GM04504 (cell line): ENCODE results near the gene SLC16A4.
"Not testable (repeated sequence)": the region's sequence is repeated elsewhere in the genome, so short reads cannot be mapped to it uniquely, and the experiment has no call there.

ENCODE experiments used
- DNase-seq: peaks from one replicate; pipeline ENCODE4 v3.0.0-alpha.2; 2012; ENCODE audit warnings: low read depth

Gene SLC16A4

DNA sequence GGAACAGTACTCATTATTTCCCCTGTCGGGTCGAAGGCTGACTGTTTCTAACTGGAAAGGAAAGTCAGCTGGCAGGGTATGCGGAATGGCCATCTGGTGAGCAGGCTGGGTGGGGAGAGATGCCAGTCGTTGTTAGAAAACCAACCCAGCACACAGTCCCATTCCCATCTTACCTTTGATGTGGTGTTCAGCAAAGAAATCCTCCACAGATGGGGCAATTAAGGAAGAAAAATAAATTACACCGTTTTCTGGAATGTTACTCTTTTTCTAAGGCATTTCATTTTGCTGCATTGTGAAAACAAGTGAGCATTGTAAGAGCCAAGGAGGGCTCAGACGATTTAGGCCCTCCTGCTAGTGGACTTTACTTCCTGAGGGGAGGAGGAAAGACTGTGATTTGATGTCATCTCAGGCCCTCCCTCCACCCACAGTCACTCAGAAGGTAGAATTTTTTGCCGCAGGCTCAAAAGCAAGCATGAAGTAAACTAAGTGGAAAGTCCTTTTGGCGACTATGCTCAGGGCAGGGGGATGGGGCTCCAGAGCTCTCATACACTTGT lies at the start of gene SLC16A4:
TSS of gene SLC16A4 (minus strand) at position 335 of the 554 bp plus-strand sequence. CDS start 1,703 bp downstream, outside the sequence.
- DNase-seq, result peak; percentile 60

DNA sequence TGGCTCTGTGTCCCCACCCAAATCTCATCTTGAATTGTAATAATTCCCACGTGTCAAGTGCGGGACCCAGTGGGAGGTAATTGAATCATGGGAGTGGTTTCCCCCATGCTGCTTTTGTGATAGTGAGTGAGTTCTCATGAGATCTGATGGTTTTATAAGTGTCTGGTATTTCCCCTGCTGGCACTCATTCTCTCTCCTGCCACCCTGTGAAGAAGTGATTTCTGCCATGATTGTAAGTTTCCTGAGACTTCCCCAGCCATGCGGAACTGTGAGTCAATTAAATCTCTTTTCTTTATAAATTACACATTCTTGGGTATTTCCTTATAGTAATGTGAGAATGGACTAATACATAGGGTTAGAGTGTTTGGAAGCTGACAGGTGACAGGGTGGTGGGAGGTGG lies 49.0 kb upstream of the SLC16A4 start:
- DNase-seq, result not testable (repeated sequence)

DNA sequence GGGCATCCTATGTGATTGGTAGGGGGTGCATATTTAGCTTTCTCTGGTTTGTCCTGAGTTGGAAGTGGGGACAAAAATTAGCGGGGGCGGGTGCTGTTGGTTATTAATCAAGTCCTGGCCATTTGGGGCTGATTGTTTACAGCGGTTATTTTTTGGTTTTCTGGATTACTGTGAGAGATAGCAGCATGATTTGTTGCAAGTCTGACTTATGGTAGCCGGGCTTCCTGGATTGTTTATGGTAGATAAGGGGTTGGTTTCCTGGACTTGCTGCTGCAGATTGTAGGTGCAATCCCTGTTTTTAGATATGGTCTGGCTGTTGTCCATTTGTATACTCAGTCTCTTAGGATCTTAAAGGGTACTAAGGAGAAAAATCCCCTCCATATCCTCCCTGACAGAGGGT lies 48.1 kb upstream of the SLC16A4 start:
- no peak for DNase-seq

DNA sequence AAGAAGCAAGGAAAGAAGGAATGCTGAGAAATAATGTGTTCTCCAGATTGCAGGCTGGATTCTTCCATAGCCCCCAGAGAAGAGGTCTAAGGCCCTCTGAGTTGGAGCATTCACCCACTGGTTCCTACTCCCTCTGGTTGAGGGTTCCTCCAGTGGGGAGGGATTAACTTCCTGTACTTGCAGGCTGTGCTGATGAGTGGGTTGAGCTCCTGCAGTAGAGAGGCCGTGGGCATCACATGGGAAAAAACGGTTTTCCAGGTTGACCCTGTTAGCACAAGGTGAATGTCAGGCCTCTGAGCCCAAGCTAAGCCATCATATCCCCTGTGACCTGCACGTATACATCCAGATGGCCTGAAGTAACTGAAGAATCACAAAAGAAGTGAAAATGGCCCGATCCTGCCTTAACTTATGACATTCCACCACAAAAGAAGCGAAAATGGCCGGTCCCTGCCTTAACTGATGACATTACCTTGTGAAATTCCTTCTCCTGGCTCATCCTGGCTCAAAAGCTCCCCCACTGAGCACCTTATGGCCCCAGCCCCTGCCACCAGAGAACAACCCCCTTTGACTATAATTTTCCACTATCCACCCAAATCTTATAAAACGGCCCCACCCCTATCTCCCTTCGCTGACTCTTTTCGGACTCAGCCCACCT lies 46.9 kb upstream of the SLC16A4 start:
- DNase-seq, result not testable (repeated sequence)

DNA sequence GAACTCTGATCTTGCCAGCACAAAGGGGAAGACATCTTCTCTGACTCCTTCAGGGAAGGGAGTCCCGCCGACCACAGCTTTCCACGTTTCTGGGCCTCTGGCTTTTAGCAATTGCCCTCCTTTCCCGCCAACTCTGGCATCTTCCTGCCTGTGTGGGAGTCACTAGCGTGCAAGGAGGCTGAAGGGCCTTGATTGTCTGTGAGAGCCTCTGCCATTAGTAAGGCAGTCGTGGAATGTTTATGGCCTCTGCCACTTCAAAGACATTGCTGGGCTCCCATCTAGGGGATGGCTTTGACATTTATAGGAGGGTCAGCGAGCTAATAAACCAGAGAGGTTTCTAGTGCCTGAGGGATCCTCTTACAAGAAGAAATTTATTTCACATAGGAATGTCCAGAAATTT lies 45.8 kb upstream of the SLC16A4 start:
- DNase-seq, result peak; percentile 21

DNA sequence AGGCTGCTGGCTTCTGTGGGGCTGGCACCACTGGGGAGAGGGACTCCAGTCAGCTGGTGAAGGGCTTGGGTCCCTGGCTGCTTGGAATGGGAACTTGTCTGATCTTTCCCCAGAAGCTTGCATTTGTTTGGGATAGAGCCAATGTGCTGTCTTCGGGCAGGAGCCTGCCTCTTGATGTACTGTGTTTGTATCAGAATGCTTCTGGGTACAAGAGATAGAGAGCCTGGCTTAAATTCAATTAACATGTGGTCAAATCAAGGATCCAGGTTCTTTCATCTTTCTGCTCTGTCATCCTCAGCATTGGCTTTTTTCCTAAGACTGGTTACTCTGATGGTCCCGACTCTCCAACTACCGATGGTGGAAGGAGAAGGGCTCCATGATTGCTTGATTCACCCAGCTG lies 44.1 kb upstream of the SLC16A4 start:
- no peak for DNase-seq

DNA sequence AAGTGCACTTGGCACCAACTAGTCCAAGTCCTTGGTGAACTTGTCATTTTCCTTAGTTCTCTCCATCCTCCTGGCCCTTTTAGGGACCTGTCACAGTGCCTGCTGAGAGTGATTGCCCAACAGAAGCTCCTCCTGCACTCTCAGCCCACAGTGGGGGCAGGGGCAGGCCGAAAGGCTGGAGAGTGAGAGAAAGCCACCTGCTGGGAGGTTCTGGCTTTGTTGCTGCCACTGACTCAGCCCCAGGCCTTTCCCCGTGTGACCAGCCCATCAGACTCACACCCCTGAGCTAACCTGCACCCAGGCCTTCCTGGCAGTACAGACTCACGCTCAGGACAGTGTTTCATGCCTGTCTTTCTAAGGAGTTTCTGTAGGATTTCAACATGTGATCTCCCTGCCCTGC lies 43.0 kb upstream of the SLC16A4 start:
- DNase-seq, result peak; percentile 8

DNA sequence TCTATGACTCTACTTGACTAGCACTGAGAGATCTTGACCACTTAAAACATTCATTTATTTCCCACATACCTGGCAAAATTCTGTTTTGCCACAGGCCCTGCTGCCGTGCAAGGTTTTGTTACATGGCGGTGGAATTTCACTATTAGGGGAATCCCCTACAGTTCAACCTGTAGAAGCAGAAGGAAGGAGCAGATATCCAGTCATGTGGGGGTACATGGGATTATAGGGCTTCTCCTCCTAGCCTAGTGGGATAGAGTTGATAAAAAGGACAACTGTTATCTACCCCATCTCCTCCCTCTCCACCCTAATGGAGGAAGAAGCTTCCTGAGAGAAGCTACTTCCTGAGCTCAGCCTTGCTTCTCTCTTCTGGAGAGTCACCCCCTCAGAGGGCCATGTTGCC lies 42.4 kb upstream of the SLC16A4 start:
- no peak for DNase-seq

DNA sequence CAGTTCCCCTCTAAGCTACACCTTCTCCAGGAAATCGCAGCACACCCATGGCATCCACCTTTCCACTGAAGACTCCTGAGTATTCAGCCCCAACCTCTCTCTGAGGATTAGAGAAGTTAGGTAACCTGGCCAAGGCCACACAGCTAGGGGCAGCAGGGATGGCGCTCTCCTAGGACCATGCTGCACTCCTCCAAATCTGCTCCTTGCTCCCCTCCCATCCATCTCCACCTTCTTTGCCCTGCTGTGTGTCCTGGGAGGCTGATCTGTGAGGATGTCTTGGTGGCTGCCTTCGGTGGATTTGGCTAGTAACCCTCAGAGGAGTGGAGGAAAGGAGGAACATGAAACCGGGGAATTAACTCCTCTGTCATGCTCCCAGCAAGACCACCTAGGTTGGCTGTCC lies 40.1 kb upstream of the SLC16A4 start:
- no peak for DNase-seq

DNA sequence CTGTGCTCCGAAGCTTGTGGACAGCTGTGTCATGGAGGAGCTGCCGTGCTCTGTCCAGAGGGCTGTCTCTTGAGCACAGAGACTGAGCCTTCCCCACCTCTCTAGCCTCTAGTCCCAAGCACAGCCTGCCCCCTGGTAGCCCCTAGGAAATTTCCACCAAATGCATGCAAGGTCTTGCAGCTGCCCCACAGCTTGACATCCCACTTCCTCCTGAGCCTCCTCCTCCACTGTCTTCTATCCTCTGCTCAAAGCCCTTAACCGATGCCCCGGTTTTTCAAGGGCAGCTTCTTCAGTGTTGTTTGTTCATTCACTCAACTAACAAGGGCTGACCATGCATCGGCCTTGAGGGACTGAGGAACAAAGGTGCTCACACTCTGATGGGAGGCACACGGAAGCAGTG lies 39.5 kb upstream of the SLC16A4 start:
- DNase-seq, result no peak

DNA sequence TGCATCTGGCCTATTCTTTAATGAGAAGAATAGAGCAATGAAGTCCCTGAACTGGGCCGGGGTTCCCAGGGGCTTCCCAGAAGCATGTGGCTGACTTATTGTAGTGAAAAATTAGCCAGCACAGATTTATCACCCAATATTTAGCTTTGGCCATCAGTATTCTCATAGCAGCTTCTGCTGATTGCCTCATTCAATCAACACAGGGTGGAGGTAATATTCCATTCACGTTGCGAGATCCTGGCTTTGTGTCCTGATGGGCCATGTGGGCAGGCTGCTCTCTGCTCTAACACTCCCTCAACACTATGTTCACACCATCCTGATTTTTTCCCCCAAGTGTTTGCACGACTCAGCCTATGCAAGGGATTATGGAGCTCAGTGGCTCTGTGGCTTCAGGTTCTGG lies 38.1 kb upstream of the SLC16A4 start:
- no peak for DNase-seq

DNA sequence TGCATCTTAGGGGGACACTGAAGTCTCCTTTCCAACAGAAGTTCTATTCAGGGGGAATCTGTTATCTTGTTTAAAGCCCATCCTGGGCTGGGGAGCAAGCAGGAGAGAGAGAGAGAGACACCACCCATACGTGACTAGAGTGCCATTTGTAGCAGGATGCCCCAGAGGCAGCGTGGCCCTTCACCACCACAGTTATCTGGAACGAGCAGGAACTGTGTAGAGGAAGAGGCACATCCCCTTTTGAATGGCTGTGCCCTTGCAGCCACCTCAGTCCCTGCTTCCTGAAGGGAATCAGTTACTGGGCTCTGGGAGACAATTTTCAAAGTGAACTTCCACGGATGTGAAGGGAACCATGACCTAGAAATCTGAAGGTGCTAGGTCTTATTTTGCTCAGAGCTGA lies 36.0 kb upstream of the SLC16A4 start:
- no peak for DNase-seq

DNA sequence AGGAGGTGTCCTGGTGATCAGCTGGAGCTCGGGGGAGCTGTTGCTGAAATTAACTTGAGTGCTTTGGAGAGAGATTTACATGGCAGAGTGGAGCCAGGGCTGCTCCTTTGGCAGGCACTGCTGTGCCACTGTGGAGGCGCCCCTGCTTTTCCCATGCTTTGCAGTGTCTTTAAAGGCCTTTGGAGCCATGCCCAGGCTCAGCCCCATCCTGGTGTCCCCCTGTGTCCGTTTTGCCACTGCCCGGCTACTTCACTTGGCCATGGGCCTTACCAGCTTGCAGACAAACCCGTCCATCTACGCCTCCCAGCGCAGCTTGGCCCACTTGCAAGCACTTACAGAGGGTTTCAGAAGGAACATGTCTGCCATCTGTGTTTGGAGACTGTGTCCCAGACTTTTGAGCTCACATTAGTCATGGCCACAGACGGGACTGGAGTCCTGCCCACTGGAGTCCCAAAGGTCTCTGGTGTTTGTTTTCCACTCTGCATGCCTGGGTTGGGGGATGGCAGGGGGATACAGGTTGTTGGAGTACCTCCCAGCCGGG lies 34.9 kb upstream of the SLC16A4 start:
- no peak for DNase-seq

DNA sequence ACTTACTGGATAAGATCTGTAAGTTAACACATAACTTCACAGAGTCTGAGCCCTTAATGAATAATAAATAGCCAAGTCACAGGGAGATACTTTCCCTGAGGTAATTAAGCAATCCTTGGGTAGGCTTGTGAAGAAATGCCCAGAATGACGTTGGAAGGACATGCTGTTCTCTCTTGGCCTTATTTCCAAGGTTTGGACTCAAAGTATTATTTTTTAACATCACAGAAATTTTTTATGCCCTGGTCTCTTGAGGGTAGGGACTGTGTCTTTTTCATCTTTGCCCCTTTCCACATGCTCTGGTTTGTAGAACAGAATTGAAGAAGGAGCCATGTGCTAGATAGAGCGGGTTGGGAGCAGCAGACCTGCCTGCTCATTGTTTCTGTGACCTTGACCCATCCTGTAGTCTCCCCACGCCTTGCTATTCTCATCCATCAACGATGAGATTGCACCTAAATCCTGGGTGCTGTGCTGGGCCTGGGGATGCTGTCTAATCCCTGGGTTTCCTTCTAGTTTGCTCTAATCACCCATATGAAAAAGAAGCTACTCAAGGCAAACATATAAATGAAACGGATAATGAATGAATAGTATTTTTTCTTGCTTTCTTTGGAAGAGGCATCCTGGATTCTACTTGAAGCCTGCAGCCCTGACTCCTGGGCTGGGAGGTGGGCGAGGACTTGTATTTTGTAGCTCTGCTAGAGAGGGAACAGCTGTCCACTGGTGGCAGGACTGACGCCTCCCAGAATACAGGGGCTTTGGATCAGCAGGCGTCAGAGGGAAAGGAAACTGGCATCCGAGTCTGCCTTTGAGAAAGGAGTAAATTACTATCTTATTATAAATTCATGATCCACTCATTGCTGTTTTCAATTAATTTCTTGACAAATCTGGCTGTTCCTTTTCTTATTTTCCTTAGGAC lies 34.1 kb upstream of the SLC16A4 start:
- no peak for DNase-seq

DNA sequence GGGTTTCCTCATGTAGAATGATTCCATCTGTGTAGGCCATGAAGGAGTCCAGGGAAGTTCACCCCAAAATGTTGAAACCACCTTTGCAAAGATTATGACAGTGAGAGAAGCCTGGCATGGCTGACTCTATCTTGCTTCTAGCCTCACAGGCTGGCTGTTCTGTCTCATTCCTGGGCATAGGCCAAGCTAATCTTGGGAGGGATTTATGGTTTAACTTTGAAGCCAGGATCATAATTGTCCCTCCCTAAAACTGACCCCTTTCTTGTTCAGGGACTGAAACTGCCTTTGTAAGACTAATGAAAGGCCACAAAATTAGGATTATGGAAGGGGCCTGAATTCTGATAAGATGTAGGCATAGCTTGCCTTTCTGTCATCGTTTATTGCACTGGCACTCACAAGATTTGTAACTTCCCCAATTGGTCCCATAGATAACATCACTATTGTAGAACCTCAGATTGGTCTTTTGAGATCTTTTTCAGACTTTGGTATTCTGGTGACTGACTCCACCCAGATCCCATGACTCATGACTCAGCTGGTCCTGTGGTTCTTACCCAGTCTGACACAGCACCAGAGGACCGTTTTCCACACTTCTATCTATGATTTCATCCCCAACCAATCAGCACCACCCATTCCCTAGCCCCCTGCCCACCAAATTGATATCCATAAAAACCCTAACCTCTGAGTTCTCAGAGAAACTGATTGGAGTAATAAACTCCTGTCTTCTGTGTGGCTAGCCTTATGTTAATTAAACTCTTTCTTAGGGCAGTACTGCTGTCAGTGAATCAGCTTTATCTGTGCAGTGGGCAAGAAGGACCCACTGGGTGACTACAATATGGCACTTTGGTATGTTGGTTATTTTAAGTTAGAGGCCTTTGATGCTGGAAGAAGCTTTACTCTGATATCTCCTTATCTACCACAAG lies 30.3 kb upstream of the SLC16A4 start:
- DNase-seq, result peak; percentile 23

DNA sequence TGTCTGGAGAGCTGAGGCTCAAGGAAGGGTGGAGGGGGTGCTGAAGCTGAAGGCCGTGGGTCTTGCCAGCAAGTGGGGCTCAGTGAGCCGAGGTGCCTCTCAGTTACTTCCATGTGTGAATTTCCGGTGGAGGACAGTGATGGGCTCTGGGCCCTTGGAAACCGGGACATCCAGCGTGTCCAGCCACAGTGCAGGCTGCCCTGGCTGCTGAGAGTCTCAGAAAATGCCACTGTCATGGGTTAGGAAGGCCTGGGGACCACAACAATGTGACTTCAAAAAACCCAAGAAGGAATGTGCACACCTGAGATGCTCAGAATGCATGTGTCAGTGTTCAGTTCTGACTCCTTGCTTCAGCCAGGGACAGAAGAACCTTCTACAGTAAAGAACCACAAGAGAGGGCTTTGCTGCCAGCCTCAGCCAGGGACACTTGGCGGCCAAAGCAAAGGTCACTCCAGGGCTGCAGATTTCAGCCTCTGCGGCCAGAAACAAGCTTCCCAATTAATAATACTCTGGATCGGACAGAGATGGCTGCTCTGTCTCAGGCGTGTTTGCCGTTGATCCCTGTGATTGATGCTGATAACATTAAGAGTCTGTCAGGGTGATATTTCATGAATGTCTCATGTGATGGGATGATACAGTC lies 29.3 kb upstream of the SLC16A4 start:
- DNase-seq, result no peak

DNA sequence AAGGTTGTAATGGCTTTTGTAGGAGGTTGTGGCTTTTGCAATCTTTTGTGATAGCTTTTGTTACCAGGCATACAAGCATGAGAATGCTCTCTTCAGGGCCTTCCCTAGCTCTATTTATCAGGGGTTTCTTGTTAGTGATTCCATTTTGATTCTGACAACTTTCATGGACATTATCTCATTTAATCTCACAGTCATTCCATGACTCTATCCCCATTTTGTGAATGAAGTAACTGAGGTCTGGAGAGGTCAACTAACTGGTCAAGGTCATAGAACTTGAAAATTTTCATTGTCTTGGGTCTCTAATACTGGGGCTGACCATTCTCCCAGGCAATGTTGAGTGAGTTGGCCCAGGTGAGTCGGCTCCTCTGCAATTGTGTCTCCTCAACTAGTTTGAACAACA lies 27.9 kb upstream of the SLC16A4 start:
- DNase-seq, result no peak

DNA sequence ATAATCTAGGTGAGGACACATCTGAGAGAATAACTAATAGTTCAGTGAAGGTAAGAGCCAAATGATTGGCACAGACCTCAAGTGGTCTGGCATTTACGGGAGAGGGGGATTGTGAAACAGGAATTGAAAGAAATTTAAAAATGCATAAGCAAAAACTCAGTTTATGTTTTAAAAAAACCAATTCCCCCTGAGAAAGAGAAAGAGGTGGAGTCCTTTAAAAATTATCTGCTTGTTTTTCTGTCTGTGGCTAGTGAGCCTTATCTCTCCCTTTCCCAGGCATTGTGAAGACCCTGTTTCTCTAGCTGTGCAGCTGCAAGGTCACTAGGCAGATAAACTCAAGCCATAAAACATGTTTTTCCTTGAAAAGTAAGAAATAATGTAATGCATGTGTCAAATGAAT lies 22.2 kb upstream of the SLC16A4 start:
- DNase-seq, result not testable (repeated sequence)

DNA sequence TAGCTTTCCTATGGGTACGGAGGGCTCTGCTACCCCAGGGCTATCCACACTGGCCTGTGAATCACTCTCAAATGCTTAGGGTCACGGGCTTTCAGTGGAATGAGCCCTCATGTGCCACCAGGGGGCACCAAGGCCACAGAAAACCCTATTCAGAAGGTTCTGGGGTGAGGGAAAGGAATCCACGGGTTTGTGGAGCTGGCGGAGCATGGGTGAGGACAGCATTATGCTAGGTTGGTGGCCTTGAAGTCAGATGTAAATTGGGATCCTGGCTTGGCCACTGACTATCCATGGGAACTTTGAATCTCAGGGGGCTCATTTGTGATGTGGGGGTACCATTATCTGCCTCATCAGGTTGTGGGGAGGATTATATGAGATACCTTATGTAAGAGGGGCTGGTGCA lies 21.8 kb upstream of the SLC16A4 start:
- peak; percentile 54 for DNase-seq

DNA sequence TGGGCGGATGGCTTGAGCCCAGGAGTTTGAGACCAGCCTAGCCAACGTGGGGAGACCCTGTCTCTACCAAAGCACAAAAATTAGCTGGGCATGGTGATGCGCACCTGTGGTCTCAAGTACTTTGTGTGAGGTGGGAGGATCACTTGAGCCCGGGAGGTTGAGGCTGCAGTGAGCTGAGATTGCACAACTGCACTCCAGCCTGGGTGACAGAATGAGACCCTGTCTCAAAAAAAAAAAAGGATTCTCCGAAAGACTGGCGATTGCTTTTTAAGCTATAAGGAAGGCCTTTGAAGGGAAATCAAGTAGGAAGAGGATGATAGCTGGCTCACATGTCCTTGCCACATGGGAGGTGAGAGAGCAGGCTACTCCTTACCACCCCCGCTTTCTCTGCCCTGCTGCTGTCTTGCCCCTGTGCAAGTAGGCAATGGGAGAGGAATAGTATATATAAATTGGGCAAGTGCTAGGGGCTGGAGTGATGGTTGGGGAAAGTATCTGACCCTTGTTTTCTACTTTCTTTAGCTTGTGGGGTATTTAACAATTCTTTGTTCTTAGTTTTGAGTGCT lies 20.4 kb upstream of the SLC16A4 start:
- no peak for DNase-seq

DNA sequence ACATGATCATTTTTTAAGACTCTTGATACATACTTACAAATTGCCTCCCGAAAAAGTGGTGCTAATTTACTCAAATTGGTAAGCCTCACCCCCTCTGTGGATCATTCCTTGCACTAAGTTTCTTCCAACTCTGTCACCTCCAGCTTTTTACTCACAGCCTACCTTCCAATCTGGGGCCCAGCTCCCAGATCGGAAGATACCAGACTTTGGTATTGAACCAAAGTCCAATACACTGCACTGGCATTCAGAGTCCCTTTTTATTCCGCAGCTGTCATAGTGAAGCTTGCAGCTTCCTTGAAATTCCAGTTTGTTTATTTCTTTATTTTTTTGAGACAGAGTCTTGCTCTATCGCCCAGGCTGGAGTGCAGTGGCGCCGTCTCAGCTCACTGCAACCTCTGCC lies 18.5 kb upstream of the SLC16A4 start:
- no peak for DNase-seq
